Measurements from ENCODE around the gene SNX20. TPM values are rescaled to one million over a fixed set of nuclear protein-coding genes. Genes with fewer than 3 reads are reported as not detected.

Gene SNX20
- total RNA-seq, 2 experiments from 2014 or later = 94.7 to 97.7 TPM

GRCh38 chr16:50712956-50713355, 31.8 kb upstream of the SNX20 start:
- POLR2A ChIA-PET = no interaction called here
- Mint-ChIP-seq H3K4me1 (peaks cover 34% of the 10 kb centered on the region), H3K9me3 (no peaks in the 10 kb centered on the region), H3K27me3 (no peaks in the 10 kb centered on the region), H3K27ac (no peak overlapping the region), H3K4me3 (no peak overlapping the region), H3K36me3 (ENCODE audit: low read depth) (peaks cover 82% of the 10 kb centered on the region)
- CTCF ChIA-PET = no interaction called here
- no peak for DNase-seq

GRCh38 chr16:50712560-50712898, 31.4 kb upstream of the SNX20 start:
- Mint-ChIP-seq H3K9me3 (no peaks in the 10 kb centered on the region), H3K27ac (no peak overlapping the region), H3K27me3 (no peaks in the 10 kb centered on the region), H3K36me3 (ENCODE audit: low read depth) (peaks cover 83% of the 10 kb centered on the region), H3K4me1 (peaks cover 36% of the 10 kb centered on the region), H3K4me3 (no peak overlapping the region)
- ChIA-PET POLR2A (interaction anchor here (1.6 kb wide), 1 partner anchor 27 kb away, joined by 4 read pairs; no protein-coding TSS in a partner anchor), CTCF (no interaction called here)
- DNase-seq = no peak

- Mint-ChIP-seq H3K36me3 (ENCODE audit: low read depth) (peaks cover 83% of the 10 kb centered on the region), H3K27me3 (no peaks in the 10 kb centered on the region), H3K4me3 (no peak overlapping the region), H3K4me1 (peaks cover 39% of the 10 kb centered on the region), H3K27ac (no peak overlapping the region), H3K9me3 (no peaks in the 10 kb centered on the region)
- ChIA-PET CTCF (no interaction called here), POLR2A (interaction anchor here (1.6 kb wide), 1 partner anchor 27 kb away, joined by 4 read pairs; no protein-coding TSS in a partner anchor)
- no peak for DNase-seq
These were observed 30.9 kb upstream of the SNX20 start for GRCh38 chr16:50711862-50712559.

GRCh38 chr16:50711040-50711439, 29.9 kb upstream of the SNX20 start:
- Mint-ChIP-seq H3K4me3 (no peak overlapping the region), H3K27me3 (no peaks in the 10 kb centered on the region), H3K9me3 (peaks cover 3% of the 10 kb centered on the region), H3K4me1 (peaks cover 43% of the 10 kb centered on the region), H3K27ac (no peak overlapping the region), H3K36me3 (ENCODE audit: low read depth) (peaks cover 79% of the 10 kb centered on the region)
- DNase-seq = no peak
- ChIA-PET CTCF (no interaction called here), POLR2A (interaction anchor here (1.6 to 3.7 kb wide), 2 partner anchors 12 to 26 kb away, joined by 4 to 20 read pairs; no protein-coding TSS in a partner anchor)

GRCh38 chr16:50709980-50710379, 28.9 kb upstream of the SNX20 start:
- Mint-ChIP-seq H3K27ac (no peak overlapping the region), H3K4me3 (no peak overlapping the region), H3K4me1 (peaks cover 53% of the 10 kb centered on the region), H3K36me3 (ENCODE audit: low read depth) (peaks cover 82% of the 10 kb centered on the region), H3K9me3 (peaks cover 12% of the 10 kb centered on the region), H3K27me3 (no peaks in the 10 kb centered on the region)
- ChIA-PET POLR2A (interaction anchor here (0.9 to 3.7 kb wide), 2 partner anchors 11 to 12 kb away, joined by 3 to 20 read pairs; no protein-coding TSS in a partner anchor), CTCF (interaction anchor here (1.3 kb wide), 1 partner anchor 10 kb away, joined by 5 read pairs; no protein-coding TSS in a partner anchor)
- DNase-seq = no peak

GRCh38 chr16:50709061-50709684, 28.1 kb upstream of the SNX20 start:
- CTCF ChIA-PET = interaction anchor here (0.8 to 1.5 kb wide), 6 partner anchors 11 to 97 kb away, joined by 3 to 5 read pairs (median 4); partner anchors contain the start of gene CYLD
- peak overlapping the region; percentile 28 for H3K4me3 Mint-ChIP-seq
- no peak for DNase-seq

GRCh38 chr16:50708373-50709060, 27.4 kb upstream of the SNX20 start:
- ChIA-PET CTCF (interaction anchor here (0.8 to 1.5 kb wide), 6 partner anchors 11 to 98 kb away, joined by 3 to 5 read pairs (median 4); partner anchors contain the start of gene CYLD), POLR2A (interaction anchor here (1.0 to 3.7 kb wide), 7 partner anchors 9 to 38 kb away, joined by 3 to 20 read pairs (median 5); partner anchors contain the start of genes CYLD and SNX20)
- H3K9me3 Mint-ChIP-seq = peaks cover 23% of the 10 kb centered on the region
- no peaks in the 10 kb centered on the region for H3K27me3 Mint-ChIP-seq
- peaks cover 53% of the 10 kb centered on the region for H3K4me1 Mint-ChIP-seq
- peak overlapping the region; percentile 75 for H3K27ac Mint-ChIP-seq
- H3K4me3 Mint-ChIP-seq = no peak overlapping the region
- peaks cover 84% of the 10 kb centered on the region for H3K36me3 Mint-ChIP-seq (ENCODE audit: low read depth)
- peak; percentile 42 for DNase-seq

More at GRCh38 chr16:50709061-50709684, 28.1 kb upstream of the SNX20 start:
- Mint-ChIP-seq H3K36me3 (ENCODE audit: low read depth) (peaks cover 83% of the 10 kb centered on the region), H3K4me1 (peaks cover 54% of the 10 kb centered on the region), H3K27me3 (no peaks in the 10 kb centered on the region), H3K27ac (peak overlapping the region; percentile 75), H3K9me3 (peaks cover 17% of the 10 kb centered on the region)
- POLR2A ChIA-PET = interaction anchor here (0.9 to 3.7 kb wide), 7 partner anchors 10 to 37 kb away, joined by 3 to 20 read pairs (median 5); partner anchors contain the start of genes CYLD and SNX20

- ChIA-PET POLR2A (no interaction called here), CTCF (no interaction called here)
- peaks cover 25% of the 10 kb centered on the region for H3K9me3 Mint-ChIP-seq
- H3K27ac Mint-ChIP-seq = no peak overlapping the region
- no peak overlapping the region for H3K4me3 Mint-ChIP-seq
- no peak for DNase-seq
- peaks cover 54% of the 10 kb centered on the region for H3K4me1 Mint-ChIP-seq
- H3K36me3 Mint-ChIP-seq (ENCODE audit: low read depth) = peaks cover 94% of the 10 kb centered on the region
- no peaks in the 10 kb centered on the region for H3K27me3 Mint-ChIP-seq
These were observed 25.1 kb upstream of the SNX20 start for GRCh38 chr16:50706250-50706649.

GRCh38 chr16:50705436-50706110, 24.5 kb upstream of the SNX20 start:
- ChIA-PET CTCF (no interaction called here), POLR2A (no interaction called here)
- DNase-seq = no peak
- H3K36me3 Mint-ChIP-seq (ENCODE audit: low read depth) = peaks cover 94% of the 10 kb centered on the region
- no peak overlapping the region for H3K4me3 Mint-ChIP-seq
- H3K9me3 Mint-ChIP-seq = peaks cover 27% of the 10 kb centered on the region
- no peak overlapping the region for H3K27ac Mint-ChIP-seq
- H3K27me3 Mint-ChIP-seq = no peaks in the 10 kb centered on the region
- H3K4me1 Mint-ChIP-seq = peaks cover 59% of the 10 kb centered on the region

GRCh38 chr16:50704245-50704644, 23.1 kb upstream of the SNX20 start:
- ChIA-PET CTCF (interaction anchor here (1.0 kb wide), 1 partner anchor 36 kb away, joined by 3 read pairs; no protein-coding TSS in a partner anchor), POLR2A (interaction anchor here (0.8 kb wide), 1 partner anchor 23 kb away, joined by 4 read pairs; the partner anchor contains the start of gene SNX20)
- Mint-ChIP-seq H3K27ac (no peak overlapping the region), H3K9me3 (peaks cover 27% of the 10 kb centered on the region), H3K27me3 (no peaks in the 10 kb centered on the region), H3K4me1 (peaks cover 62% of the 10 kb centered on the region), H3K36me3 (ENCODE audit: low read depth) (peaks cover 91% of the 10 kb centered on the region), H3K4me3 (no peak overlapping the region)
- DNase-seq = no peak

GRCh38 chr16:50702725-50703124, 21.6 kb upstream of the SNX20 start:
- ChIA-PET CTCF (no interaction called here), POLR2A (interaction anchor here (0.9 to 1.5 kb wide), 3 partner anchors 8 to 35 kb away, joined by 3 to 5 read pairs (median 3); no protein-coding TSS in a partner anchor)
- H3K36me3 Mint-ChIP-seq (ENCODE audit: low read depth) = peaks cover 84% of the 10 kb centered on the region
- H3K27me3 Mint-ChIP-seq = no peaks in the 10 kb centered on the region
- peaks cover 62% of the 10 kb centered on the region for H3K4me1 Mint-ChIP-seq
- no peak overlapping the region for H3K27ac Mint-ChIP-seq
- H3K9me3 Mint-ChIP-seq = peaks cover 27% of the 10 kb centered on the region
- H3K4me3 Mint-ChIP-seq = no peak overlapping the region
- DNase-seq = no peak

Data from activated CD4-positive, alpha-beta memory T cell treated with anti-CD3 and anti-CD28 coated beads, Interleukin-2, amount 10 ng/mL, durations not matched to agents 7 days and 5 days (primary cell).